Heart left ventricle (tissue), 16 donors: Measurements from ENCODE around the gene ATP5F1E. TPM values are rescaled to one million over a fixed set of nuclear protein-coding genes. Genes with fewer than 3 reads are reported as not detected.
A peak's percentile ranks its signal among the peaks of the same experiment; 100 is the strongest.

Source experiments
- ATAC-seq, 4 donors: fragments of 200-7000 bp; cut with Tn5 transposase; one replicate each; pipeline ENCODE4 v1.9.1; 2020 to 2022; ENCODE audit warnings: moderate library complexity in 4 of 4, mild to moderate bottlenecking in 3 of 4, moderate number of reproducible peaks in 1 of 4
- DNase-seq, 5 donors: peaks; one replicate each; pipeline ENCODE4 v3.0.0-alpha.2; 2020
- H3K27ac ChIP-seq, 12 donors: fragments of 200-600 bp; sonication (generic) in 4 of 12; one replicate each; pipeline versions ENCODE4 v1.5.0 to v1.8.0; 2016 to 2022; ENCODE audit warnings: mild to moderate bottlenecking in 2 of 12
- H3K27me3 ChIP-seq, 9 donors: fragments of 200-600 bp; sonication (generic) in 2 of 9; one replicate each; pipeline versions ENCODE4 v1.5.1 to v1.8.0; 2016 to 2022; ENCODE audit warnings: mild to moderate bottlenecking in 3 of 9
- H3K36me3 ChIP-seq, 9 donors: fragments of 200-600 bp; sonication (generic) in 2 of 9; one replicate each; pipeline versions ENCODE4 v1.5.0 to v1.8.0; 2018 to 2022; ENCODE audit warnings: mild to moderate bottlenecking in 2 of 9
- H3K4me1 ChIP-seq, 12 donors: fragments of 200-600 bp; sonication (generic) in 4 of 12; one replicate each; pipeline versions ENCODE4 v1.5.0 to v1.8.0; 2016 to 2022; ENCODE audit warnings: mild to moderate bottlenecking in 3 of 12
- H3K4me3 ChIP-seq, 12 donors: fragments of 200-600 bp; sonication (generic) in 4 of 12; one replicate each; pipeline versions ENCODE4 v1.5.0 to v1.8.0; 2017 to 2022; ENCODE audit warnings: mild to moderate bottlenecking in 9 of 12, moderate library complexity in 4 of 12
- H3K9me3 ChIP-seq, 12 donors: fragments of 200-600 bp; sonication (generic) in 4 of 12; one replicate each; pipeline versions ENCODE4 v1.5.0 to v1.8.0; 2016 to 2022; ENCODE audit warnings: mild to moderate bottlenecking in 1 of 12
- CTCF ChIP-seq, 12 donors: fragments of 200-600 bp; sonication (generic) in 4 of 12; IDR thresholded peaks; one replicate each; pipeline versions ENCODE4 v1.5.0 to v1.8.0; 2018 to 2022; ENCODE audit warnings: antibody characterized with exemption in 12 of 12, mild to moderate bottlenecking in 5 of 12
- POLR2A ChIP-seq, 2 donors: fragments of 450-650 bp; IDR thresholded peaks; one replicate each; pipeline ENCODE4 v1.6.1; 2017; ENCODE audit warnings: antibody characterized with exemption in 2 of 2, mild to moderate bottlenecking in 2 of 2, moderate library complexity in 2 of 2
- WGBS, 4 donors: extraction: QIAGEN DNeasy Blood & Tissue Kit in 2 of 4; methylation state at CpG; one replicate each; pipeline versions ENCODE4 v1.1.5 to v1.1.7; 2013 to 2018; 5-methylcytosine and 5-hydroxymethylcytosine counted together
- intact Hi-C, 10 donors: fragments of 100-400 bp; cut with DNase I; formaldehyde crosslinking; loops; one replicate each; pipeline versions ENCODE4 v1.11.1 to v1.14.2; 2022
- polyA plus RNA-seq, 2 donors: library from polyadenylated mRNA; stranded (reverse); fragments of 200-250 nt; gene quantifications; one replicate each; pipeline ENCODE4 v1.2.3, GENCODE V29; 2013
- total RNA-seq, 9 donors: library from RNA; depleted of rRNA in 2 of 9; stranded (reverse); fragments of >200 nt in 2 of 9; fragmentation: NEBNext Ultra II Directional in 3 of 9; extraction: Animal tissue kit (Norgen Biotek cat#: 25700) in 3 of 9; gene quantifications; one replicate each; pipeline versions ENCODE4 v1.1.0 to v1.2.4, GENCODE V29; 2016 to 2023
- donor health status: ischemic (EF 13 %, LVEDD 7.1; RV severe dilation, severe dysfunction).
- donor health status: healthy with polysubstance abuse.
- donor health status: DM: no; HTN: yes; CAD: no.
- donor health status: DM: no; HTN: no; CAD: no.
- donor health status: ischemic (EF 25% LVEDD 6.9; RV normal size, moderate dysfunction).
- donor health status: ischemic (EF 25% LVEDD 5.7; RV mildly dilated, moderate dysfunction).
- donor health status: healthy.
- donor health status: DM: yes; HTN: yes; CAD: no.
- donor health status: ischemic (EF 35%, LVEDD 5.7; RV mildly dilated, moderate dysfunction).
- donor health status: nonischemic (EF 11% LVEDD 7.7; RV severe dilation, severe dysfunction).
- donor health status: DM: yes; HTN: yes; CAD: no.
- donor health status: PGD.
- donor health status: ischemic (EF 29% LVEDD 5.4; RV normal size, mild dysfunction).
- donor health status: nonischemic (EF 23%, LVEDD 6.1; RV moderate dilation, normal function).

ATP5F1E gene
- total and polyA plus RNA-seq, 11 donors: 38.5 to 153 (median 116) TPM

GRCh38 chr20:59027741-59028320 is 4.3 kb downstream of the ATP5F1E start:
- no peak overlapping the region for H3K27ac ChIP-seq
- H3K27me3 ChIP-seq: no peaks in the 10 kb centered on the region
- DNase-seq (no peak), ATAC-seq (no peak)
- H3K4me1 ChIP-seq: peaks cover 0 to 57% (median 43%) of the 10 kb centered on the region in 12 donors
- peaks cover 0 to 82% (median 78%) of the 10 kb centered on the region in 9 donors for H3K36me3 ChIP-seq
- intact Hi-C loops: loop anchor here in 2 of 10 donors (5.0 kb wide), 1 partner anchor 136 kb away; no protein-coding TSS in a partner anchor
- no peak overlapping the region for H3K4me3 ChIP-seq
- no peaks in the 10 kb centered on the region for H3K9me3 ChIP-seq
- TF ChIP-seq CTCF (IDR thresholded peaks at IDR 0.05) (no peak), POLR2A (IDR thresholded peaks at IDR 0.05) (no peak)
- 60 to 75% (median 72%) methylated on average over 8 of the region's 8 CpGs for WGBS, 4 donors

DNA sequence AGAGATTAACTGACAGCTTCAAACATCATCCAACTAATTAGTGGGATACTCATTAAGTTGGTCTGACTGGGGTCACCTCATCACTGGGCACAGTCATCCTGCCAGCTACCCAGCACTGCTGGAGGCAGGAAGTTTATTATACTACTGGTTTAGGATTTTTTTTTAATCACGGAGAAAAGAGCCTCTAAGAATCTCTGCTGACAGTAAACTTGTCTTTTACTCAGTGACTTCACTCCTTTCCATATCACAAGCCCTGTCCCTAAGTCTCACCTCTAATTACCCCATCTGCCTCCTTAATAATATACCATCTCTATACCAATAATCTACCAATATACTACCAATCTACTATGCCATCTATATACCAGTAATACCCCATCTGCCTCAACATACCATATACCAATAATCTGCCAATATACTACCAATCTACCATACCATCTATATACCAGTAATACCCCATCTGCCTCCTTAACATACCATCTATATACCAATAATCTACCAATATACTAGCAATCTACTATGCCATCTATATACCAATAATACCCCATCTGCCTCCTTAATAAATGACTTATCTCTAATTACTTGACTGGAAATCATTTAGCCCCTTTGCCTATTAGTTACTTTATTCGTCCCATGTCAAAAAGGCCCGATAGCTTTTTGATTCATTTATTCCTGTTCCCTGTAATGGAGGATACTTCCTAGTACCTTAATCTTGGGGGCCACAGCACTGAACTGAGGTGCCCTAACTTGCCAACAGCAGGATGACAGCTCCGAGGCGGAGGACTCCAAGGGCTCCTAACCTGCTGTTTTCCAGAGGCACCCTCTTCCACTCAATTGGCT is 5.0 kb downstream of the ATP5F1E start:
- Histone ChIP-seq H3K4me3 (no peak overlapping the region), H3K36me3 (peaks cover 0 to 89% (median 83%) of the 10 kb centered on the region in 9 donors), H3K27ac (no peak overlapping the region), H3K9me3 (no peaks in the 10 kb centered on the region), H3K4me1 (peaks cover 0 to 55% (median 41%) of the 10 kb centered on the region in 12 donors), H3K27me3 (no peaks in the 10 kb centered on the region)
- ATAC-seq (no peak), DNase-seq (no peak)
- no peak for TF ChIP-seq POLR2A (IDR thresholded peaks at IDR 0.05)
- no peak for TF ChIP-seq CTCF (IDR thresholded peaks at IDR 0.05)
- 78 to 89% (median 80%) methylated on average over 5 of the region's 5 CpGs for WGBS, 4 donors
- intact Hi-C loops: loop anchor here in 2 of 10 donors (5.0 kb wide), 1 partner anchor 135 kb away; no protein-coding TSS in a partner anchor

GRCh38 chr20:59025511-59025910 is 6.6 kb downstream of the ATP5F1E start:
- intact Hi-C loops: loop anchor here in 2 of 10 donors (5.0 kb wide), 1 partner anchor 133 kb away; no protein-coding TSS in a partner anchor
- WGBS, 4 donors: 91 to 94% (median 92%) methylated on average over 4 of the region's 4 CpGs
- DNase-seq (no peak), ATAC-seq (no peak)
- H3K4me3 ChIP-seq: no peak overlapping the region
- H3K27ac ChIP-seq: no peak overlapping the region
- peaks cover 0 to 93% (median 82%) of the 10 kb centered on the region in 9 donors for H3K36me3 ChIP-seq
- peaks cover 0 to 44% (median 32%) of the 10 kb centered on the region in 12 donors for H3K4me1 ChIP-seq
- no peaks in the 10 kb centered on the region for H3K9me3 ChIP-seq
- TF ChIP-seq POLR2A (IDR thresholded peaks at IDR 0.05) (no peak), CTCF (IDR thresholded peaks at IDR 0.05) (no peak)
- no peaks in the 10 kb centered on the region for H3K27me3 ChIP-seq

GRCh38 chr20:59025086-59025485 is 7.0 kb downstream of the ATP5F1E start:
- intact Hi-C loops: loop anchor here in 2 of 10 donors (5.0 kb wide), 1 partner anchor 133 kb away; no protein-coding TSS in a partner anchor
- TF ChIP-seq POLR2A (IDR thresholded peaks at IDR 0.05): no peak
- no peak for TF ChIP-seq CTCF (IDR thresholded peaks at IDR 0.05)
- DNase-seq (no peak), ATAC-seq (peak in 2 of 4 donors; percentile 36 to 53)
- H3K27ac ChIP-seq: no peak overlapping the region
- no peaks in the 10 kb centered on the region for H3K9me3 ChIP-seq
- WGBS, 4 donors: 28 to 53% (median 40%) methylated on average over 2 of the region's 2 CpGs
- H3K27me3 ChIP-seq: no peaks in the 10 kb centered on the region
- peaks cover 0 to 40% (median 28%) of the 10 kb centered on the region in 12 donors for H3K4me1 ChIP-seq
- peaks cover 0 to 89% (median 78%) of the 10 kb centered on the region in 9 donors for H3K36me3 ChIP-seq
- no peak overlapping the region for H3K4me3 ChIP-seq
